ENCODE measurements around the gene ATP6V1C2.
"Not testable (repeated sequence)": the region's sequence is repeated elsewhere in the genome, so short reads cannot be mapped to it uniquely, and the experiment has no call there.

ATP6V1C2 gene

DNA sequence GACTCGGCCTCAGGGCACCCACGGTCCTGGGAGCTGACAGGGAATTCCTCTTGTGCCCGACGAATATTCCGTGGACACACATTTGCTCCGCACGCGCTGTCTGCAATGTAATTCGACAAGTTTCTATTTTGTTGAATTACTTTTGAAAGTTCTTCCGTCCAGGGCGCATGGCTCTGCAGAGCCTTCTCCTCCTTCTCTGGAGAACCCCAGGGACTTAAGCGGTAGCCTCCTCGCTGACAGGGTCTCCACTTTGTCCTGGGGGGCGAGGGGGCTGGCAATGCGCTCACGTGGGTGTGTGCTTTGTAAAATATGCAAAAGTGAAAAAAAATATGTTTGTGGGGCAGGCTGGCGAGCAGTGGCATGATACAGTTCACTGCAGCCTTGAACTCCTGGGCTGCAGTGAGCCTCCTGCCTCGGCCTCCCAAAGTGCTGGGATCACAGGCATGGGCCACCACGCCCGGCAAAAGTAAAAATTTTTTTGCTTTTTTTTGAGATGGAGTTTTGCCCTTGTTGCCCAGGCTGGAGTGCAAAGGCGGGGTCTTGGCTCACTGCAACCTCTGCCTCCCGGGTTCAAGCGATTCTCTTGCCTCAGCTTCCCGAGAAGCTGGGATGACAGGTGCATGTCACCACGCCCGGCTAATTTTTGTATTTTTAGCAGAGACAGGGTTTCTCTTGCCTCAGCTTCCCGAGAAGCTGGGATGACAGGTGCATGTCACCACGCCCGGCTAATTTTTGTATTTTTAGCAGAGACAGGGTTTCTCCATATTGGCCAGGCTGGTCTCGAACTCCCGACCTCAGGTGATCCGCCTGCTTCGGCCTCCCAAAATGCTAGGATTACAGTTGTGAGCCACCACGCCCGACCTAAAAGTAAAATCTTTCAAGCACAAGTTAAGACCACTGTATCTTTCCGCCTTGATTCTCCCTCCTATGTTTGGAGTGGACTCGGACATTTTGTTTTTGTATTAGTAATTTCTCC, 92.0 kb downstream of the ATP6V1C2 start:
- not testable (repeated sequence) for DNase-seq (ENCODE audit: low read depth)

DNA sequence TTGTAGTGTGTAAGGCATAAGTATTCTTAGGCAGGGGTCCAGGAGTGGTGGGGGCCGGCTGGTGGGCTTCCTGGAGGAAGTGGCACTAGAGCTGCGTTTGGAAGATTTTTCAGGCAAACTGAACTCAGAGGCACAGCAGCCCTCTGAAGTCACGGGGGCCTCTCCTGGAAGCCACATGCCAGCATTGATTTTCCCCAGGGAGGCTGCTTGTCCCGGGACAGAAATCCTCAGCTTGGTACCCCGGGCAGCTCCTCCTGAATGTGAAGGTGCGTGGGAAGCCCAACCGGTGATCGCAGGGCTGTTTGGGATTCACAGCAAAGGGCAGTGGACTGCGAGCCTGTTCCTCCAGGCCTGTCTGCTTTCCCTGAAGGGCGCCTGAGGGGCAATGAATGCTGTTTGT, 92.7 kb downstream of the ATP6V1C2 start:
- DNase-seq (ENCODE audit: low read depth), result no peak

DNA sequence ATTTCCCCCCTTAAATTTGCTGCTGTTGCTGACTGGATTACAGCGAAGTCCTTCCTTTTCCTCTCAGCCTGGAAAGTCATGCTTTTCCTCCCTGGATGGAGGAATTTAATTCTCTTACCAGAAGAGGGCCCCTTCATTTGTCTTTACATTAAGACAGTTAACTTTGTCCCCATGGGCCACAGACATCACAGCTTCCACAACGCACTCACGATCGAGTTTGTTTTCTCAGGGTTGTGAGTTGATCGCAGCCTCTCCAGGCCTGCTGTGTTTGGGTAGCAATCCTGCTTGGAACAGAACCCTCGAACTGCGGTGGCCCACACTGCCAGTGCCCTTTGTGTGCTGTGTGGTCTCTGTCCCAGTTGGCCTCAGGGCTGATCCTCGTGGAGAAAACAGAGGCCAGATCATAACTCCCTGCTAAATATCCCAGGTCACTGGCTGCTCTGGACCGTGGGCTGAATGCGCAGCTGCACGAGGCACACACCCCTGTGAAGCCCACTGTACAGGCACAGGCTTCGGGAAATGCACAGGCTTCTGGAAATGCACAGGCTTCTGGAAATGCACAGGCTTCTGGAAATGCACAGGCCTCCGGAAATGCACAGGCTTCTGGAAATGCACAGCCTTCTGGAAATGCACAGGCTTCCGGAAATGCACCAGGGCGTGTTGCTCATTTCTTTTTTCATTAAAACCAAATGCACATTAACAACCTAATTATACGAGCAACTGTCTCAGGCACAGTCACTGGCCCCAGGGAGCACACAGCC, 93.3 kb downstream of the ATP6V1C2 start:
- no peak for DNase-seq (ENCODE audit: low read depth)

DNA sequence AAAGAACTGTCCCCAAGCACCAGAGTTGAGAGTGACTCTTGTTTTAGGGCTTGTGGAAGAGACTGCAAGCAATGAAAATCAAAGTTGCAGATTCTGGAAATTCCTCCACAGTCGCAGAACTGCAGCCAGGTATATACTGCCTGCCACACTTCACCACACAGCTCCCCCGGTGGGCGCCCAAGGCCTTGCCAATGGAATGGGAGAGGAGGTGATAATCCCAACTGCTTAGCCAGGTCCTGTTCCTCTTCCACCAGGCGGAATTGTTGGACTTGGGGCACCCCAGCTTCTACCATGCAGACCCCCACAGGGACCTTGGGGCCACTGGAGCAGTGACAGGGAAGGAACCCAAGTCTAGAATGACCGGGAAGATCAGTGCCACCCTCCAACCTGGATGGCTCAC, 96.0 kb downstream of the ATP6V1C2 start:
- DNase-seq (ENCODE audit: low read depth), result no peak

DNA sequence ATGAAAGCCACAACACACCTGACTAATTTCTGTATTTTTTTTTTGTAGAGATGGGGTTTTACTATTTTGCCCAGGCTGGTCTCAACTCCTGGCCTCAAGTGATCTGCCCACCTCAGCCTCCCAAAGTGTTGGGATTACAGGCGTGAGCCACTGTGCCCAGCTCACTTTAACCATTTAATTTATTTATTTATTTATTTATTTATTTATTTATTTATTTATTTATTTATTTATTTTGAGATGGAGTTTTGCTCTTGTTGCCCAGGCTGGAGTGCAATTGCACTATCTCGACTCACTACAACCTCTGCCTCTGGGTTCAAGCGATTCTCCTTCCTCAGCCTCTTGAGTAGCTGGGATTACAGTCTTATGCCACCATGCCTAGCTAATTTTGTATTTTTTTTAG, 96.9 kb downstream of the ATP6V1C2 start:
- DNase-seq (ENCODE audit: low read depth), result not testable (repeated sequence)

DNA sequence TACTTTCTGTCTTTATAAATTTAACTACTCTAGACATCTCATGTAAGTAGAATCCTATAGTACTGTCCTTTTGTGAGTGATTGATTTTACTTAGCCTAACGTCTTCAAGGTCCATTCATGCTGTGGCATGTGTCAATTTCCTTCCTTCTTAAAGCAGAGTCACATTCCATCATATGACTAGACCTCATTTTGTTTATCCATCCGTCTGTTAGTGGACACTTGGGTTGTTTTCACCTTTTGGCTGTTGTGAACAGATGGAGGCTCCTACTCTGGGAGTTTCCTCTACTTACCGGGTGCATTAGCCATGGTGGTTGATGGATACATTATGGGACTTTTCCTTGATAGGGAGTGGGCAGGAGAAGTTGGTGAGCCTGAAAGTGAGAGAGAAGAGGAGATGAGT, 97.6 kb downstream of the ATP6V1C2 start:
- no peak for DNase-seq (ENCODE audit: low read depth)

DNA sequence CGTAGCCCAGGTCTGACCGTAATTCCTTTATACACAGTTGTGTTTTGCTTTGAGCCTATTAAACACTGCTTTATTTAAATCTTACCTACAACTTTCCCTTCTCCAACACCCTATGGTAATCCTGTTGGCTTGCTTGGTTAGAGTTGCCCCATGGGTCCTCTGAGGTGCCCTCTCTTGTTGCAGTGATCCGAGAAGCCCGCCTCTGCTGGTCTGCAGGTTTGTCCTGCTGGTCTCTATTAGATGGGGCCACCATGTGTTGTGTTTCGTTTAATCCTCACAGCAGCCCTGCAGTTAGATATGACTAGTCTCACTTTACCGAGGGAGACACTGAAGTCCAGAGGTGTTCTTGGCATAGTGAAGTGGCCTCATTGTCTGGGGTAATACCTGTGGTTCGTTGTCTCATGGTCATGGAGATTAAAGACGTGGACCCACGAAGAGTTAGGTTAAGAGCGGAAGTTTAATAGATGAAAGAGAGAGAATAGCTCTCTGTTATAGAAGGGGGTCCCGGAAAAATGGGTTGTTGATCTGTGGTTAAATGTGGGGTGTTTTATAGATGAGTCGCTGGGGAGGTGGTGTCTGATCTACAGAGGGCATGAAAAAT, 98.4 kb downstream of the ATP6V1C2 start:
- no peak for DNase-seq (ENCODE audit: low read depth)

DNA sequence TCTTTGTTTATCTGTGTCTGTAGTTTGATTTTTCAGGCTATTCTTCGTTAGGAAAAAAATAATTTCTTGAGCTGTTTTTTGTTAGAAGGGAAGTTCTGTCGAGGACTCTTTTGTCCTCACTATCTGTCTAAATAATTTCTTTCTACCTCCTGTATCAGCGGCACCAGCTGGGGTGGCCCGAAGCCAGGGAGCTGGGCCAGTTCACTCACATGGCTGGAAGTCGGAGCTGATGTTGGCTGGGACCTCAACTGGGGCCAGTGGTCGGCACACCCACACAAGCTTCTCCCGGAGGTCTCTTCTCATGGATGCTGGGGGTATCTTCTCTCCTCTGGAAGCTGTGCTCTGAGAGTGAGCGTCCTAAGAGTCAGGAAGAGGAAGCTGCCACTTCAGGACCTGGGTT, 99.1 kb downstream of the ATP6V1C2 start:
- DNase-seq (ENCODE audit: low read depth), result no peak

DNA sequence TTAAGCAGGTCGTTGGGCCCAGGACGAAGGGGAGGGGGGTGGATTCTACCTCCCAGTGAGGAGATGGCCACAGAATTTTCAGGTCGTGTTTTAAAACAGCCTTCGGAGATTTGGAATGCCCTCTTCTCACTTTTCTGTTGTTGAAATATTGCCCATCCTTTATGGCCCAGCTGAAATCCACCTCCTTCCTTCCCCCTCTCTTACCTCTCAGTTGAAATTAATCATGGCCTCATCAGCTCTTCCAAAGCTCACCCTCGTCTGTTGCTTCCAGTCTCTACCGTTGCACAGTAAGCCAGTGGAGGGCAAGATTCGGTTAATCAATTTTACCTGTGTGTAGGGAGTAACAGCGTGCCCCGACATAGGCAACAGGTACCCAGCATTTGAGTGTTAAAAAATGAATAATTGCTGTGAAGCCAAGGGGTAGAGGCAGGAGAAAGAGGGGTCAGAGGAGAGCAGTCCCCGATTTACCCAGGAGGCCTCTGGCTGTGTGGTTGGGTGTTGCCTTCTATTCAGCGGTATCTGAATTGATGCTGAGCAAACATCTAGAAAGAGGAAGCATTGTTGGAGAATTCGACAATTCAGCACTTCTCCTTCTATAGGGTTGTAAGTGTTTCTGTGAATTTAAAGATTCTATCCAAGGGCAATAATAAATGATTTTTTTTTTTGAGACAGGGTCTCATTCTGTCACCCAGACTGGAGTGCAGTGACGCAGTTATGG, 99.7 kb downstream of the ATP6V1C2 start:
- DNase-seq (ENCODE audit: low read depth), result no peak

DNA sequence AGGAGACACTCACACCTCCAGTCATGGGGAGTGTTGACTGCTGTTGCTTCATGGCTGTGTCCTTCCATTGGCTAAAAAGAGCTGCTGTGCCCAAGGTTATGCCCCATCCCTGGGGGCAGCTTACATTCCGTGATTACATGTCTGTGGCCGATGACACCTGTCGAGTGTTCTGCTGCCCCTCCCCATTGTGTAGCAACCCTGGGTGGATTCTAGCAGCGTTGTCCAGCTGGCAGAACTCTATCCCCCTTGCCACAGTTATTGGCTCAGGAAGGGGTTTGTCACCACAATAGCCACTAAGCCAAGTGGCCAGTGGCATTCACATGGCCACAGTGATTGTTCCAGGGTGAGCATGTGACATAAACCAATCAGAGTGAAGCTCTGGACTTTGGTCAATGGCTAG, 102.8 kb downstream of the ATP6V1C2 start:
- no peak for DNase-seq (ENCODE audit: low read depth)

DNA sequence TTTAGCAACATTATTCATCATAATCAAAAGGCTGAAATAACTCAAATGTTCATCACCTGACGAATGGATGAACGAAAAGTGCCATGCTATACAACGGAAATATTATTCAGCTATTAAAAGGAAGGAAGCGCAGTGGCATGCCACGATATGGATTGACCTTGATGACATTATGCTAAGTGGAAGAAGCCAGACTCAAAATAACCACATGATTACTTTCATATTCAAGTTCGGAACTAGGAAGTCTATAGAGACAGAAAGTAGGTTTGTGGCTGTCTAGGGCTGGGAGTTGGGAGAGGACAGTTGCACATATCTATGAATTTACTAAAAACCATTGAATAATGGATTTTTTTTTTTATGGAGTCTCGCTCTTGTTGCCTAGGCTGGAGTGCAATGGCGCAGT, 104.6 kb downstream of the ATP6V1C2 start:
- no peak for DNase-seq (ENCODE audit: low read depth)

DNA sequence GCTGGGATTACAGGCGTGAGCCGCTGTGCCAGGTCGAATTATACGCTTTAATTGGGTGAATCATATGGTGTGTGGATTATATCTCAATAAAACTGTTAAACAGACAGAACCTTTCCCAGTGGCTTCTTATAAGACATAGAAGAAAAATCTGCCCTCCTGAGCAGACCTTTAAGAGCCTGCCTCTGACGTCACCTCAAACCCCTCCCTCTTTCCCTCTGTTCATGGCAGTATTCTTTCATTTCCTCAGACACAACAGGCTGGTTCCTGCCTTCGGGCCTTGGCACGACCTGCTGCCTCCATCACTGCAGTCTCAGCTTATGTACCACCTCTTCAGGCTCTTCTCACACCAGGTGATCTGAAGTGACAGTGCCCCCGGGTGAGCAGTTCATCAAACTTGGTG, 105.2 kb downstream of the ATP6V1C2 start:
- no peak for DNase-seq (ENCODE audit: low read depth)

DNA sequence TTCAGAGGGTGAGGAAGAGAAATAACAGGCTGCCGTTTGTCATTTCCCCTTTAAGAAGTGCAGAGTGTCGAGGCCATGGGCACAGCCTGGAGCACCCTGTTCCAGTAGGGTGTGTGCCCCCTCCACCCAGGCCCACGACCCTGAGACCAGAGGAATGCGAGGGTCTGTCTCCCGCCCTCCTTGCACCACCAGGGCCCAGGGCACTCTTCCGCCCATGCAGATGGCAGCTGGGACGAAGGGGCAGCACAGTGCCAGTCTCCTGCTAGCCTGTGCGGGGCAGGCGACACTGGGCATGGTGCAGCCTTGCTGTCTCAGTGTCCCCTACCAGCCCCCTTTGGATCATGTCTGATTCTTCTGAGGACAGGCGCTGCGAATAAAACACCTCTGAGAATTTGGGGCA, 106.9 kb downstream of the ATP6V1C2 start:
- DNase-seq (ENCODE audit: low read depth), result no peak

DNA sequence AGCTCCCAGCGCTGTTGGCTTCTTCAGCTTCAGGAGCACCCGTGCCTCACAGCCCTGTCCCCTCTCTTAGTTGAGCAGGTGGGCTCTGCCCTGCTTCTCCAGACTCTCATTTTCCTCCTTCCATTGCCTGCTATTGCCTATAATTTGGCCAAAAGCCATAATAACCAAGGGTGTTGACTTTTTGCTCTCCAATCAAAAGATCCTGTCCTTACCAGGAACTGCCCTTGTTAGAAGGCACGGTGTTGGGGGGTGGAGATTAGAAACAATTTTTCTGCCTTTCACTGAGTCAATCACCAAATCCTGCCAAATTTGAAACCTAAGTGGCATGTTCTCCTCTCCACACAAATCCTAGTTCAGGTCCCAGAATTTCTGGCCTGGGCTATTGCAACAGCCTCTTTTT, 107.9 kb downstream of the ATP6V1C2 start:
- DNase-seq (ENCODE audit: low read depth), result no peak

DNA sequence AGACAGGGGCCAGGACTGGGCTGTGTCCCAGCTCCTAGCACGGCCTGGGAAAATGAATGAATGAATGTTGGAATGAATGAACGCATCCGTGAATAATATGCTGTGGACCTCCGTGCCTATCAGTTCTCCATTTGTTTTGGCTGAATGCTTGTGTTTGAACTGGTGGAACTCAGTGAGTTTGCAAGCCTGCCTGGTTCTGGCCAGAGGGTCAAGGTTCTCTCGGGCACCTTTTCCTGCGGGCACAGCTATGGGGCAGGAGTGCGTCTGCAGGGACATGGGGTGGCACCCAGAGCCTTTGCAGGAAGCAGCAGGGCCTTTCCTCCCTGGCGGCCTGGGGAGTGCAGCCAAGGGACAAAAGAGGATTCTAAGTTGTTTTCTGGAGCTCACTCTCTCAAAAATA, 108.8 kb downstream of the ATP6V1C2 start:
- DNase-seq (ENCODE audit: low read depth), result no peak

DNA sequence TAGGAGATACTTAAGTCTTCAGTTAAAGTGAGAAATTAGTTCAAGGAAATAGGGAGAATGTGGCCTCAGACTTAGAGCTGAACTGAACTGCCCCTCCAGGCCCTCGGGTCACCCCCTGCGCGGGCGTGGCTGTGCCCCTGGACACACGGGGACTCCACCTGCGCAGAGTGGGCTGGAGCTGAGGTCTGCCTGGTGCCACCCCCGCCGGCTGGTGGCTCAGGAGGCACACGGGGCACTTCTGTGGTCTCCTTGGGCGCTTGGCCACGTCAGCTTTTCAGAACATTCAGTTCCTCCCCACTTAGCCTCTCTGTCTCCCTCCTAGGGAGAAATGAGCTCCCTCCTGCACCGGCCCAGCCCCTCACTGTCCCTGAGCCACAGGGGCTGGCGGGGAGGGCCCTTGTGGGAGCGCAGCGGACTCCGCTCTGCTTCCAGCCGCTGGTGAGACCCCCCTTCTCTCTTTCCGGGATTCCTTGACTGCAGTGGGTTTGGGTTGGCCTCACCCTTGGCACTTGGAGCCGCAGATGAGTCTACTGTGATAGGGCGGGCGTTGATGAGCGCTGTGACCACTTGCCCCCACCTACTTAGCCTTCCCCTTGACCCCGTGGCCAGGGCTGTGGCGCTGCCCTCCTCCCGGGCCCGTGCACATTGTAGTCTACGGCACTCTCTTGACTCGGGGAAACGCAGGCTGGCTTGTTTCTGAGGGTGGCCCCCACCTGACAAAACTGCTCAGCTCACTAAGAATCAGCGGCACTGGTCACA, 109.4 kb downstream of the ATP6V1C2 start:
- no peak for DNase-seq (ENCODE audit: low read depth)

DNA sequence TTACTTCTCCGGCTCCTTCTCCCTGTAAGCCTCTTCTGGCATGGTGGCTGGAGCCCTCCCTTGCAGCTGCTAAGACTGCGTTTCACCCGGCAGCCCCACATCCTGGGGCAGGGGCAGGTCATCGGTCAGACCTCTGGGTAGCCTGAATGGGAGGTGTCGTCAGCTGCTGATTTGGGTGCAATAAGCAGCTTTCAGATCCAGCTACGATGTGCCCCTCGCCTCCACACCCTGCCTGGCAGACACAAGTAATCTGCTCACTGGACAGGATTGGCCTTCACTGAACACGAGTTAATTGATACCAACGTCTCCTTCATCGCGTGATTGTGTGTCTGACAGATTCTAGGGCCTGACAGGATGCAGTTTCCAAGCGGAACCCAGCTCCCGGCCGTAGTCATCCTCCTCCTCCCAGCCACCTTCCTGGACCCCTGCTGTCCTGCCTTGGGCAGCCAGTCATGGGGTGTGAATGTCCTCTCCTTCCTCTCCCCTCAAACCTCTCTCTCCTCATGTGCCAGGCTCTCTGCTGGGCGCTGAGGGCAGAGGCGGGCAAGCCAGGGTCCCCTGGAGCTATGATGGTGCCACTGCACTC, 110.1 kb downstream of the ATP6V1C2 start:
- DNase-seq (ENCODE audit: low read depth), result no peak

DNA sequence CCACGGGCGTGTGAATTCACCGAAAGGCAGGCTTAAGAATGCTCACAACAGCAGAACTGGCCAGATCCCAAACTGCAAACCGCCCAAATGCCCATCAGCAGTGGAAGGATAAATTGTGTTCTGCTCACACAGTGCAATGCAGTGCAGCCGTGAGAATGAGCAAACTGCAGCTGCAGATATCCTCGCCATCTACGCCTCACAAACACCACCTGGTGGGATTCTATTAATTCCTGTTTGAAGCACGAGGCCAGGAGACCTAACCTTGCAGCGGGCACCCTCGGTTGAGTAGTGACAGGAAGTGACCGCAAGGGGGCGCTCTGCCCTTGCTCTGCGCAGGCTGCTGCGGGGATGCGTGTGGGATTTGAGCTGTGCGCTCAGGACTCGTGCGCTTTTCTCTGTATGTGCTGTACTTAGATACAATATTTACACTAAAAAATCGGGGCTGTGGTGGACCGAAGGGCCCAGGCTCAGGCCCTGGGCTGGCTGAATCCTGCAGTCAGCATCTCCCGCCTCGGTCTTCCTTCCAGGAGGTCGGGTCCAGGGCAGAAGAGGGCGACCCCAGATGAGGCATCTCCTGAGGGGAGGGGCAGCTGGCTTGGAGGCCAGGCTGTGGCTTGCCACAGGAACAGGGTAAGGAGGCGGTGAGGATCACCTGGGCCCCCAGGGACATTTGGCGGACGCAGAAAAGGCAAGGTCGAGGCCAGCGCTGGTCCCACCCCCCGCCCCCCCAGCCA, 110.9 kb downstream of the ATP6V1C2 start:
- peak; percentile 51 for DNase-seq (ENCODE audit: low read depth)

DNA sequence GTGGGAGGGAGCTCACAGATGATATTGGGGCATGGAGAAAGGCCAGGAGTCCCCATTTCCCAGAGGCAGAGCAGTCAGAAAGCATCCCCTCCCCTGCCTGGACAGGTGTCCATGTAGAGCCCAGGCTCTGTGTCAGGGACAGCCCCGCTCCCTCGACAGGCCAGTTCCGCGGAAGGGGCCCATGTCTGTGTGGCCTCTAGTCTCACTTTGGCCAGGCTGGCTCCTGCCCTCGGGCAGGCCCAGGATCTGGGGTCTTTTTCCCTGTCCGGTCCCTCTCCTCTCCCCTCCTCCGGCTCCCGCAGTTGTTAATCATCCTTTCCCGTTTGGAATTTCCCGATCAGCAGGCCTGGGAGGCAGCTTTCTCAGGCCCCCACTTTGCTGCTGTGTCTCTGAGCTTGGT, 111.6 kb downstream of the ATP6V1C2 start:
- no peak for DNase-seq (ENCODE audit: low read depth)

DNA sequence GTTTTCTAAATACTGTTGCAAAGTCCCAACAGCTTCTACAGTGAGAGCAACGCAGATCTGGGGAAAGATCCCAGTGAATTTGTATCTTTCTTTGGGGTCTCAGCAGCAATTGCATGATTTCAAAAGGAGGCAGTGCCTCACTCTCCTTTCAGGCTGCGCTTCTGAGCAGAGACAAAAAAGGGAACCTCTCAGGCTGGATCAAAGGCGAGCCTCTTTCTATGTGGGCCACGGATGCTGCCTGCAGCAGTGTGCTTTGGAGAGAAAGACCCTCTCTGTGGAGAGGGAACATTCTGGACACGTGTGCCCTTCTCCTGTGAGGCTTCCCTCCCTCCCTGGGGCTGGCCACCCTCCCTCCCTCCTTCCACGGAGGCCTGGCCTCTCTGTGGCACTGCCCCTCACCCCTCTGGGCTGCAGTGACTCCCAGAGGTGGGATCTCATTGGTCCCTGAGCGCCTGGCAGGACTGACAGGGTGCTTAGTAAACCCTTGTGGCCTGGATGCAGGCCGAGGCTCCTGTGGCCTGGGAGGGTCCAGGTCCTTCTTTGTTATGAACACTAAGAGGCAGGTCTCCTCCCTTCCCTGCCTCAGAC, 112.7 kb downstream of the ATP6V1C2 start:
- no peak for DNase-seq (ENCODE audit: low read depth)

Measured in HS-27A (cell line).